Caco-2 (cell line): ENCODE results near the gene CLDN9. TPM values are rescaled to one million over a fixed set of nuclear protein-coding genes. Genes with fewer than 3 reads are reported as not detected.

Source experiments
- BruUV-seq: library from RNA; stranded (reverse); fragments of 400-500 nt; replicated peaks from 2 replicates; lab custom pipeline; 2021; lab: Mats Ljungman, UMichigan
- CTCF ChIA-PET: fragments of 300-600 bp; sonication (Branson Sonifier 250); formaldehyde crosslinking; loops from one replicate; lab custom pipeline; 2022; ENCODE audit warnings: antibody characterized with exemption; lab: Charles Lee
- POLR2A ChIA-PET: fragments of 300-600 bp; sonication (Branson Sonifier 250); formaldehyde crosslinking; loops from one replicate; lab custom pipeline; 2022; ENCODE audit warnings: antibody characterized with exemption; lab: Charles Lee
- DNase-seq, 2 experiments: peaks; one replicate each; pipeline versions ENCODE4 v3.0.0 to v3.0.0-alpha.2; 2020 to 2022
- H3K27me3 ChIP-seq: replicated peaks from 2 replicates; pipeline ENCODE4 v1.6.0; 2011; ENCODE audit warnings: low read length; ENCODE audit not compliant: control insufficient read depth, insufficient read depth
- H3K36me3 ChIP-seq: 2 replicates; pipeline ENCODE4 v1.5.1; 2011; ENCODE audit warnings: low read length; ENCODE audit not compliant: control insufficient read depth, insufficient read depth
- H3K4me1 ChIP-seq: fragments of 250-450 bp; sonication (Bioruptor Pico); 2 replicates; pipeline ENCODE4 v1.5.1; 2020; ENCODE audit warnings: mild to moderate bottlenecking
- H3K4me3 ChIP-seq: 2 replicates; pipeline ENCODE4 v1.5.1; 2011; ENCODE audit warnings: low read depth, mild to moderate bottlenecking, control low read depth, low read length
- H3K9me3 ChIP-seq: fragments of 250-450 bp; sonication (Bioruptor Pico); 2 replicates; pipeline ENCODE4 v1.5.1; 2020; ENCODE audit warnings: mild to moderate bottlenecking, moderate library complexity
- H3K27ac Mint-ChIP-seq: one replicate; pipeline ENCODE4 v1.8.0; 2022; ENCODE audit warnings: mixed read lengths; ENCODE audit not compliant: unreplicated experiment
- H3K27me3 Mint-ChIP-seq: one replicate; pipeline ENCODE4 v1.8.0; 2022; ENCODE audit warnings: mixed read lengths; ENCODE audit not compliant: insufficient read depth, unreplicated experiment
- H3K36me3 Mint-ChIP-seq: one replicate; pipeline ENCODE4 v1.8.0; 2022; ENCODE audit warnings: mild to moderate bottlenecking, mixed read lengths; ENCODE audit not compliant: insufficient read depth, unreplicated experiment
- H3K4me1 Mint-ChIP-seq: one replicate; pipeline ENCODE4 v1.8.0; 2022; ENCODE audit warnings: low read depth, mixed read lengths; ENCODE audit not compliant: unreplicated experiment
- H3K4me3 Mint-ChIP-seq: one replicate; pipeline ENCODE4 v1.8.0; 2022; ENCODE audit warnings: mild to moderate bottlenecking, moderate library complexity, mixed read lengths; ENCODE audit not compliant: unreplicated experiment
- H3K9me3 Mint-ChIP-seq: one replicate; pipeline ENCODE4 v1.8.0; 2022; ENCODE audit warnings: mixed read lengths; ENCODE audit not compliant: unreplicated experiment
- CTCF ChIP-seq, 2 experiments: fragments of 200-600 bp in 1 of 2; IDR thresholded peaks; 1 replicate in 1 of 2; 2 replicates in 1 of 2; pipeline versions ENCODE4 v1.5.1 to v1.8.0; 2011 to 2022; ENCODE audit warnings: antibody characterized with exemption in 1 of 2, control low read depth in 1 of 2, inconsistent platforms in 1 of 2, low read depth in 1 of 2, low read length in 1 of 2, mild to moderate bottlenecking in 1 of 2, moderate library complexity in 1 of 2; ENCODE audit not compliant: insufficient read depth in 1 of 2, severe bottlenecking in 1 of 2, unreplicated experiment in 1 of 2
- intact Hi-C: fragments of 100-400 bp; cut with micrococcal nuclease; formaldehyde crosslinking; loops from one replicate; pipeline ENCODE4 v1.10.0; 2022; ENCODE audit not compliant: unreplicated experiment
- total RNA-seq: library from RNA; stranded (reverse); gene quantifications from 2 replicates; pipeline ENCODE4 v1.2.3, GENCODE V29; 2022

The CLDN9 gene
- total RNA-seq, 1 experiment from 2014 or later: 0.79 TPM

- Mint-ChIP-seq H3K4me3 (peak within 1 kb of the TSS; percentile 72), H3K9me3 (no peaks in the 10 kb centered on the region), H3K27me3 (no peaks in the 10 kb centered on the region), H3K27ac (peak within 1 kb of the TSS; percentile 89), H3K4me1 (peaks cover 17% of the 10 kb centered on the region), H3K36me3 (peaks cover 53% of the 10 kb centered on the region)
- peak; percentile 79 to 83 for DNase-seq
- intact Hi-C loops: loop anchor here (1.0 kb wide), 1 partner anchor 10 kb away; no protein-coding TSS in a partner anchor
- Histone ChIP-seq H3K9me3 (no peaks in the 10 kb centered on the region), H3K27me3 (no peaks in the 10 kb centered on the region), H3K36me3 (0 out of 2 replicates have a peak, but pooled peaks cover 2% of the 10 kb centered on the region), H3K4me3 (peak within 1 kb of the TSS; percentile 52), H3K4me1 (peaks cover 43% of the 10 kb centered on the region)
- ChIA-PET CTCF (interaction anchor here (0.5 to 6.9 kb wide), 11 partner anchors 8 to 161 kb away, joined by 3 to 113 read pairs (median 4); partner anchors contain the start of gene BICDL2), POLR2A (interaction anchor here (0.6 to 5.8 kb wide), 8 partner anchors 10 to 115 kb away, joined by 3 to 83 read pairs (median 5); partner anchors contain the start of gene ZNF213)
- no TSS peak for BruUV-seq
- no peak for TF ChIP-seq CTCF (IDR thresholded peaks at IDR 0.05; ENCODE audit: insufficient read depth in 1 of 2, low read depth in 1 of 2, low read length in 1 of 2, severe bottlenecking in 1 of 2, unreplicated experiment in 1 of 2)
Observed at GRCh38 chr16:3020247-3020603, 7.5 kb downstream of the CLDN9 start, which contains the start of gene TNFRSF12A. Gene TNFRSF12A (plus strand): TSS chr16:3020368. CDS start chr16:3020398, 30 bp downstream.

- Mint-ChIP-seq H3K27me3 (no peaks in the 10 kb centered on the region), H3K4me1 (peaks cover 17% of the 10 kb centered on the region), H3K27ac (peak overlapping the region; percentile 89), H3K9me3 (no peaks in the 10 kb centered on the region), H3K4me3 (peak overlapping the region; percentile 72), H3K36me3 (peaks cover 59% of the 10 kb centered on the region)
- intact Hi-C loops: loop anchor here (1.0 kb wide), 2 partner anchors 11 to 17 kb away; no protein-coding TSS in a partner anchor
- peaks cover 2% of the 10 kb centered on the region; the same call in 1 of the 2 replicates for H3K36me3 ChIP-seq
- no peak for TF ChIP-seq CTCF (IDR thresholded peaks at IDR 0.05; ENCODE audit: insufficient read depth in 1 of 2, low read depth in 1 of 2, low read length in 1 of 2, severe bottlenecking in 1 of 2, unreplicated experiment in 1 of 2)
- ChIA-PET CTCF (interaction anchor here (0.5 to 6.9 kb wide), 11 partner anchors 7 to 138 kb away, joined by 3 to 113 read pairs (median 4); partner anchors contain the start of gene BICDL2), POLR2A (interaction anchor here (0.6 to 5.8 kb wide), 7 partner anchors 11 to 115 kb away, joined by 3 to 83 read pairs (median 6); partner anchors contain the start of gene ZNF213)
- DNase-seq: peak; percentile 83 to 89
- no TSS peak for BruUV-seq
- no peaks in the 10 kb centered on the region for H3K27me3 ChIP-seq
- peak overlapping the region; percentile 52 for H3K4me3 ChIP-seq
- H3K9me3 ChIP-seq: no peaks in the 10 kb centered on the region
- H3K4me1 ChIP-seq: peaks cover 41% of the 10 kb centered on the region
Observed at GRCh38 chr16:3020604-3021448, 8.1 kb downstream of the CLDN9 start.
